ENCODE results near the gene ZNF597. TPM values are rescaled to one million over a fixed set of nuclear protein-coding genes. Genes with fewer than 3 reads are reported as not detected.
"Not testable (repeated sequence)": the region's sequence is repeated elsewhere in the genome, so short reads cannot be mapped to it uniquely, and the experiment has no call there.

The ZNF597 gene
- total RNA-seq, 1 donor from 2014 or later = 2.3 TPM

DNA sequence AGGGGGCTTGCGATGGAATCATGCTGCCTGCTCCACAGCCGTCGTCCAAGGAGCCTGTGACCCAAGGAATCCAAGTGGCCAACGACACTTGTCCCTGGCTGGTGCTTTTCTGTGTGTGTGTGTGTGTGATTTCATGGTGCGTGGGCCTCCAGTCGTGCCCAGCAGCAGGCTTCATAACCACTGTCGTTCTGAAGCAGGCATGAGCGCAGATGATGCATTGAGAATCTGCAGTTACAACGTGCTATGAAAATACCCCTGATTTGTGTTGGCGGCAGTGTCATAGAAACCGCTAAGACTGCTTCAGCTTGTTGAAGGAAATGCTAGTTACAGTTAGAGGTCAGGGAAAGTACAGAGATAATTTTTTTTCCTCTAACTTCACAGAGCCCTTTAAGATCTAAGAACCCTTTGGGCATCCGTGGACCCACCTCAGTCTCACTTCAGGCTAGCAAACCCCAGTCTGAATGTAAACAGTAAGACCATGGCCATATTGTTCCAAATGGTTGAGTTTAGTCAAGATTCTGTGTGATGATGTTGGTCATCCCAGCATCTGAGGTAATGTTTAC, 36.4 kb upstream of the ZNF597 start:
- peaks cover 28% of the 10 kb centered on the region for H3K36me3 Mint-ChIP-seq (ENCODE audit: unreplicated experiment)
- no peaks in the 10 kb centered on the region for H3K9me3 Mint-ChIP-seq (ENCODE audit: unreplicated experiment)
- TF ChIP-seq, protein P1, sequence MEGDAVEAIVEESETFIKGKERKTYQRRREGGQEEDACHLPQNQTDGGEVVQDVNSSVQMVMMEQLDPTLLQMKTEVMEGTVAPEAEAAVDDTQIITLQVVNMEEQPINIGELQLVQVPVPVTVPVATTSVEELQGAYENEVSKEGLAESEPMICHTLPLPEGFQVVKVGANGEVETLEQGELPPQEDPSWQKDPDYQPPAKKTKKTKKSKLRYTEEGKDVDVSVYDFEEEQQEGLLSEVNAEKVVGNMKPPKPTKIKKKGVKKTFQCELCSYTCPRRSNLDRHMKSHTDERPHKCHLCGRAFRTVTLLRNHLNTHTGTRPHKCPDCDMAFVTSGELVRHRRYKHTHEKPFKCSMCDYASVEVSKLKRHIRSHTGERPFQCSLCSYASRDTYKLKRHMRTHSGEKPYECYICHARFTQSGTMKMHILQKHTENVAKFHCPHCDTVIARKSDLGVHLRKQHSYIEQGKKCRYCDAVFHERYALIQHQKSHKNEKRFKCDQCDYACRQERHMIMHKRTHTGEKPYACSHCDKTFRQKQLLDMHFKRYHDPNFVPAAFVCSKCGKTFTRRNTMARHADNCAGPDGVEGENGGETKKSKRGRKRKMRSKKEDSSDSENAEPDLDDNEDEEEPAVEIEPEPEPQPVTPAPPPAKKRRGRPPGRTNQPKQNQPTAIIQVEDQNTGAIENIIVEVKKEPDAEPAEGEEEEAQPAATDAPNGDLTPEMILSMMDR (IDR thresholded peaks at IDR 0.05) = no peak
- no peak for DNase-seq (ENCODE audit: extremely low spot score, unreplicated experiment)
- no peaks in the 10 kb centered on the region for H3K27me3 Mint-ChIP-seq (ENCODE audit: unreplicated experiment)
- H3K27ac Mint-ChIP-seq (ENCODE audit: unreplicated experiment) = no peak overlapping the region
- H3K4me1 Mint-ChIP-seq (ENCODE audit: unreplicated experiment) = peaks cover 7% of the 10 kb centered on the region
- no peak overlapping the region for H3K4me3 Mint-ChIP-seq (ENCODE audit: unreplicated experiment)

GRCh38 chr16:3478242-3478925, 35.1 kb upstream of the ZNF597 start:
- H3K27ac Mint-ChIP-seq (ENCODE audit: unreplicated experiment) = no peak overlapping the region
- H3K4me3 Mint-ChIP-seq (ENCODE audit: unreplicated experiment) = no peak overlapping the region
- H3K36me3 Mint-ChIP-seq (ENCODE audit: unreplicated experiment) = peaks cover 21% of the 10 kb centered on the region
- no peaks in the 10 kb centered on the region for H3K27me3 Mint-ChIP-seq (ENCODE audit: unreplicated experiment)
- no peak for DNase-seq (ENCODE audit: extremely low spot score, unreplicated experiment)
- TF ChIP-seq, protein P1 (IDR thresholded peaks at IDR 0.05) = no peak
- H3K4me1 Mint-ChIP-seq (ENCODE audit: unreplicated experiment) = peaks cover 7% of the 10 kb centered on the region
- no peaks in the 10 kb centered on the region for H3K9me3 Mint-ChIP-seq (ENCODE audit: unreplicated experiment)

DNA sequence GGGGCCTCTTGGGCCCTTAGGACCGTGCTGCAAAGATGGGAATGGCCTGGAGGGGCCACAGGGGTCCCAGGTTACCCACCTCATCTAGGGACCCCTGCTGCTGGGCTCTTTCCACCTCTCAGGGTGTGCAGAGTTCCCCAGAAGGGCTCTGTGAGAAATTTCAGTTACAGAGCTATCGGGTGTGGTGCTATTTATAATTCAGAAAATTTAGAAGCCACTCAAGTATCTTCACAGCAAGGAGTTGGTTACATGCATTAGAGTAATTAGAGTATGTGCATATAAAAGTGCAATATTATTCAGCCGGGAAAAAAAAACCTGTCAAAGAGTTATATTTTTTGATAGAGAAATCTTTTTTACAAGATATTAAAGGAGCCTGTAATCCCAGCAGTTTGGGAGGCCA, 33.1 kb upstream of the ZNF597 start:
- Mint-ChIP-seq H3K36me3 (ENCODE audit: unreplicated experiment) (peaks cover 4% of the 10 kb centered on the region), H3K4me3 (ENCODE audit: unreplicated experiment) (no peak overlapping the region), H3K27ac (ENCODE audit: unreplicated experiment) (no peak overlapping the region), H3K4me1 (ENCODE audit: unreplicated experiment) (peaks cover 11% of the 10 kb centered on the region), H3K9me3 (ENCODE audit: unreplicated experiment) (no peaks in the 10 kb centered on the region), H3K27me3 (ENCODE audit: unreplicated experiment) (no peaks in the 10 kb centered on the region)
- DNase-seq (ENCODE audit: extremely low spot score, unreplicated experiment) = no peak
- TF ChIP-seq, protein P1 (IDR thresholded peaks at IDR 0.05) = no peak

DNA sequence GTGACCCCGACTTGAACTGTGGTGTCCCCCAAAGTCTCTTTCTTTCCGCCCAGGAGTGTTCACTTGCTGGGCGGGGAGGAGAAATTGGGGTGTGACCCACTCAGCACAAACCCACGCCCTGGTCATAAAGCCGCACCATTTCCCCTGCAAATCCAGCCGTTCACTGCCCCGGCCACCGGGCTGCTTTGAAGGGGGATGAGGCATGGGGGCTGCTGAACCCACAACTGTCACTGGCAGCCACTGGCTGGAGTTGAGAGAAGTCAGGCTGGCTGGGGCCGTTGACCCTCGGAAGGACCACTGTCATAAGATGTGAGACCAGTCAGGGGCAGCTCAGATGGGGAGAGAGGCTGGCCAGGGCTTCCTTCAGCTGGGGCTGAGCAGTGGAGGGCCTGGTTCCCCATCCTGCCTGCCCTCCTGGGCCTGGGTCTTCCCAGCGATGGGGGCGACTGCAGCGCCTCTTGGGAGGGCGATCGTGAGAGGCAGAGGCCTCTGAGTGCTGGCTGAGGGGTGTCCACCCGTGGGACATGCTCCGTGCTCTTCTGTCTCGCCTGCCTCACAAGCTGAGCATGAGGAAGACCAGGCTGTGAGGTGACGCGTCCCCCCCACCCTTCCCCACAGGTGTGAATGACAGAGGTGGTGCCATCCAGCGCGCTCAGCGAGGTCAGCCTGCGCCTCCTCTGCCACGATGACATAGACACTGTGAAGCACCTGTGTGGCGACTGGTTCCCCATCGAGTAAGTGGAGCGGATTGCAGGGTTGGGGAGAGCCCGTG, 32.5 kb upstream of the ZNF597 start:
- no peak overlapping the region for H3K27ac Mint-ChIP-seq (ENCODE audit: unreplicated experiment)

GRCh38 chr16:3474870-3475269, 31.6 kb upstream of the ZNF597 start:
- not testable (repeated sequence) for H3K27me3 Mint-ChIP-seq (ENCODE audit: unreplicated experiment); H3K36me3 Mint-ChIP-seq (ENCODE audit: unreplicated experiment); H3K27ac Mint-ChIP-seq (ENCODE audit: unreplicated experiment); H3K4me3 Mint-ChIP-seq (ENCODE audit: unreplicated experiment); DNase-seq (ENCODE audit: extremely low spot score, unreplicated experiment); H3K9me3 Mint-ChIP-seq (ENCODE audit: unreplicated experiment)
- peaks cover 13% of the 10 kb centered on the region for H3K4me1 Mint-ChIP-seq (ENCODE audit: unreplicated experiment)

More for the DNA sequence above, 32.5 kb upstream of the ZNF597 start:
- no peak for DNase-seq (ENCODE audit: extremely low spot score, unreplicated experiment)
- no peaks in the 10 kb centered on the region for H3K9me3 Mint-ChIP-seq (ENCODE audit: unreplicated experiment)
- TF ChIP-seq, protein P1 (IDR thresholded peaks at IDR 0.05) = no peak
- no peak overlapping the region for H3K4me3 Mint-ChIP-seq (ENCODE audit: unreplicated experiment)
- H3K4me1 Mint-ChIP-seq (ENCODE audit: unreplicated experiment) = peaks cover 12% of the 10 kb centered on the region
- no peaks in the 10 kb centered on the region for H3K27me3 Mint-ChIP-seq (ENCODE audit: unreplicated experiment)
- peaks cover 2% of the 10 kb centered on the region for H3K36me3 Mint-ChIP-seq (ENCODE audit: unreplicated experiment)

All from osteocyte (in vitro differentiated cells).